GM18498 (cell line): ENCODE data around the gene PRR23E.

Experiments
- ATAC-seq: cut with Tn5 transposase; IDR thresholded peaks from one replicate; pipeline ENCODE4 v1.9.1; 2021; ENCODE audit warnings: mild to moderate bottlenecking, moderate library complexity; ENCODE audit not compliant: unreplicated experiment

Gene PRR23E

GRCh38 chr3:127164615-127165014, 28.3 kb upstream of the PRR23E start:
- no peak for ATAC-seq

- ATAC-seq, result no peak
These were observed 27.9 kb upstream of the PRR23E start for GRCh38 chr3:127165036-127165435.

- no peak for ATAC-seq
These were observed 27.0 kb upstream of the PRR23E start for GRCh38 chr3:127165694-127166485.

- ATAC-seq, result no peak
These were observed 26.3 kb upstream of the PRR23E start for GRCh38 chr3:127166501-127167065.

GRCh38 chr3:127167315-127168043, 25.5 kb upstream of the PRR23E start:
- ATAC-seq, result no peak

- no peak for ATAC-seq
These were observed 24.7 kb upstream of the PRR23E start for GRCh38 chr3:127168271-127168670.

GRCh38 chr3:127170814-127171213, 22.1 kb upstream of the PRR23E start:
- ATAC-seq, result no peak

GRCh38 chr3:127171320-127171719, 21.6 kb upstream of the PRR23E start:
- no peak for ATAC-seq

GRCh38 chr3:127171721-127172120, 21.2 kb upstream of the PRR23E start:
- ATAC-seq, result no peak

GRCh38 chr3:127172211-127172610, 20.7 kb upstream of the PRR23E start:
- no peak for ATAC-seq

- ATAC-seq, result no peak
These were observed 20.0 kb upstream of the PRR23E start for GRCh38 chr3:127172781-127173515.

GRCh38 chr3:127173516-127174166, 19.3 kb upstream of the PRR23E start:
- no peak for ATAC-seq

GRCh38 chr3:127174284-127174683, 18.6 kb upstream of the PRR23E start:
- ATAC-seq, result no peak

GRCh38 chr3:127174715-127175140, 18.2 kb upstream of the PRR23E start:
- ATAC-seq, result no peak

- no peak for ATAC-seq
These were observed 17.7 kb upstream of the PRR23E start for GRCh38 chr3:127175272-127175671.

- no peak for ATAC-seq
These were observed 15.7 kb upstream of the PRR23E start for GRCh38 chr3:127177226-127177625.

GRCh38 chr3:127180859-127181258, 12.1 kb upstream of the PRR23E start:
- no peak for ATAC-seq

- ATAC-seq, result no peak
These were observed 10.5 kb upstream of the PRR23E start for GRCh38 chr3:127182431-127182830.

- no peak for ATAC-seq
These were observed 9.8 kb upstream of the PRR23E start for GRCh38 chr3:127182848-127183714.
